BJ (cell line): ENCODE data around the gene CRISPLD2. TPM values are rescaled to one million over a fixed set of nuclear protein-coding genes. Genes with fewer than 3 reads are reported as not detected.

Source experiments
- CTCF ChIA-PET: fragments of 350-600 bp; formaldehyde crosslinking; extraction: SDS; loops from one replicate; lab custom pipeline; 2021; ENCODE audit warnings: antibody characterized with exemption, inconsistent platforms; lab: Yijun Ruan, JAX
- POLR2A ChIA-PET: fragments of 300-600 bp; sonication (Branson Sonifier 250); formaldehyde crosslinking; extraction: SDS; loops from one replicate; lab custom pipeline; 2021; ENCODE audit warnings: antibody characterized with exemption; lab: Charles Lee
- DNase-seq: peaks from one replicate; pipeline ENCODE4 v3.0.0-alpha.2; 2011; ENCODE audit warnings: low read depth
- H3K27me3 ChIP-seq: 2 replicates; pipeline ENCODE4 v1.6.0; 2011; ENCODE audit warnings: low read length; ENCODE audit not compliant: control insufficient read depth, insufficient read depth
- H3K36me3 ChIP-seq: 2 replicates; pipeline ENCODE4 v1.5.1; 2011; ENCODE audit warnings: low read length; ENCODE audit not compliant: control insufficient read depth, insufficient read depth
- H3K4me3 ChIP-seq: 2 replicates; pipeline ENCODE4 v1.5.1; 2011; ENCODE audit warnings: low read depth, mild to moderate bottlenecking, control low read depth, low read length
- CTCF ChIP-seq: IDR thresholded peaks from 2 replicates; pipeline ENCODE4 v1.5.1; 2011; ENCODE audit warnings: low read depth, mild to moderate bottlenecking, control low read depth, inconsistent platforms, low read length, moderate library complexity; ENCODE audit not compliant: insufficient read depth
- polyA plus RNA-seq: library from polyadenylated mRNA; depleted of rRNA; stranded (reverse); fragments of >200 nt; gene quantifications from 2 replicates; pipeline ENCODE4 v1.2.3, GENCODE V29; 2011

CRISPLD2 gene
- polyA plus RNA-seq, 1 experiment, result 183 TPM

- H3K36me3 ChIP-seq, result no peaks in the 10 kb centered on the region
- ChIA-PET POLR2A (no interaction called here), CTCF (interaction anchor here (1.3 kb wide), 1 partner anchor 36 kb away, joined by 3 read pairs; no protein-coding TSS in a partner anchor)
- no peak overlapping the region for H3K4me3 ChIP-seq
- no peaks in the 10 kb centered on the region for H3K27me3 ChIP-seq
- DNase-seq, result no peak
- TF ChIP-seq CTCF, result no peak
Observed at GRCh38 chr16:84790301-84790700, 29.5 kb upstream of the CRISPLD2 start.

- Histone ChIP-seq H3K27me3 (no peaks in the 10 kb centered on the region), H3K36me3 (no peaks in the 10 kb centered on the region), H3K4me3 (no peak overlapping the region)
- ChIA-PET CTCF (interaction anchor here (0.7 to 1.7 kb wide), 3 partner anchors 13 to 162 kb away, joined by 3 to 5 read pairs (median 3); no protein-coding TSS in a partner anchor), POLR2A (no interaction called here)
- DNase-seq, result no peak
- TF ChIP-seq CTCF, result no peak
Observed at GRCh38 chr16:84791088-84791487, 28.7 kb upstream of the CRISPLD2 start.

GRCh38 chr16:84791501-84791900 lies 28.3 kb upstream of the CRISPLD2 start:
- ChIA-PET CTCF (interaction anchor here (0.7 to 1.7 kb wide), 2 partner anchors 13 to 161 kb away, joined by 3 to 5 read pairs; no protein-coding TSS in a partner anchor), POLR2A (no interaction called here)
- H3K36me3 ChIP-seq, result no peaks in the 10 kb centered on the region
- no peak for DNase-seq
- no peak for TF ChIP-seq CTCF
- H3K27me3 ChIP-seq, result no peaks in the 10 kb centered on the region
- no peak overlapping the region for H3K4me3 ChIP-seq

GRCh38 chr16:84794186-84794585 lies 25.6 kb upstream of the CRISPLD2 start:
- H3K27me3 ChIP-seq, result no peaks in the 10 kb centered on the region
- H3K36me3 ChIP-seq, result no peaks in the 10 kb centered on the region; the same call in 1 of the 2 replicates
- ChIA-PET POLR2A (no interaction called here), CTCF (interaction anchor here (1.5 kb wide), 1 partner anchor 25 kb away, joined by 4 read pairs; the partner anchor contains the start of gene CRISPLD2)
- no peak for DNase-seq
- H3K4me3 ChIP-seq, result no peak overlapping the region
- no peak for TF ChIP-seq CTCF

- POLR2A ChIA-PET, result no interaction called here
- DNase-seq, result no peak
- CTCF ChIA-PET, result no interaction called here
- Histone ChIP-seq H3K27me3 (no peaks in the 10 kb centered on the region), H3K36me3 (no peaks in the 10 kb centered on the region; the same call in 1 of the 2 replicates), H3K4me3 (no peak overlapping the region)
- no peak for TF ChIP-seq CTCF
Observed at GRCh38 chr16:84794626-84795025, 25.2 kb upstream of the CRISPLD2 start.
